Activated naive CD8-positive, alpha-beta T cell treated with anti-CD3 and anti-CD28 coated beads, Interleukin-2, amount 10 ng/mL, durations not matched to agents 7 days and 5 days (primary cell): ENCODE results near the gene TRIM5. TPM values are rescaled to one million over a fixed set of nuclear protein-coding genes. Genes with fewer than 3 reads are reported as not detected.
"Not testable (repeated sequence)": the region's sequence is repeated elsewhere in the genome, so short reads cannot be mapped to it uniquely, and the experiment has no call there.

Experiments used
- ATAC-seq: fragments of 150-1000 bp; cut with Tn5 transposase; one replicate; pipeline ENCODE4 v1.10.0; 2021; ENCODE audit warnings: low read depth, moderate library complexity
- POLR2A ChIA-PET: fragments of 350-600 bp; sonication (Branson Sonifier 250); formaldehyde crosslinking; loops from one replicate; lab custom pipeline; 2021; ENCODE audit warnings: antibody characterized with exemption; lab: Charles Lee
- DNase-seq: peaks from one replicate; pipeline ENCODE4 v3.0.0; 2021
- H3K27ac Mint-ChIP-seq: one replicate; pipeline ENCODE4 v1.8.0; 2022; ENCODE audit warnings: mild to moderate bottlenecking, mixed read lengths
- H3K27me3 Mint-ChIP-seq: one replicate; pipeline ENCODE4 v1.8.0; 2022; ENCODE audit warnings: mild to moderate bottlenecking, moderate library complexity, mixed read lengths
- H3K36me3 Mint-ChIP-seq: one replicate; pipeline ENCODE4 v1.8.0; 2021; ENCODE audit warnings: mild to moderate bottlenecking, mixed read lengths
- H3K4me1 Mint-ChIP-seq: one replicate; pipeline ENCODE4 v1.8.0; 2021; ENCODE audit warnings: mixed read lengths
- H3K4me3 Mint-ChIP-seq: one replicate; pipeline ENCODE4 v1.8.0; 2022; ENCODE audit warnings: mild to moderate bottlenecking, moderate library complexity, mixed read lengths
- H3K9me3 Mint-ChIP-seq: one replicate; pipeline ENCODE4 v1.8.0; 2021; ENCODE audit warnings: mixed read lengths
- total RNA-seq, 2 experiments: library from RNA; stranded (reverse); gene quantifications; one replicate each; pipeline ENCODE4 v1.2.3, GENCODE V29; 2021

TRIM5 gene
- 10 to 100 TPM; 33.1 to 36.4 TPM for total RNA-seq

GRCh38 chr11:5684646-5685362, at the start of gene TRIM5:
Gene TRIM5 (minus strand): TSS chr11:5685074. CDS start chr11:5680177, 4,897 bp downstream.
- H3K4me1 Mint-ChIP-seq, result peaks cover 43% of the 10 kb centered on the region

DNA sequence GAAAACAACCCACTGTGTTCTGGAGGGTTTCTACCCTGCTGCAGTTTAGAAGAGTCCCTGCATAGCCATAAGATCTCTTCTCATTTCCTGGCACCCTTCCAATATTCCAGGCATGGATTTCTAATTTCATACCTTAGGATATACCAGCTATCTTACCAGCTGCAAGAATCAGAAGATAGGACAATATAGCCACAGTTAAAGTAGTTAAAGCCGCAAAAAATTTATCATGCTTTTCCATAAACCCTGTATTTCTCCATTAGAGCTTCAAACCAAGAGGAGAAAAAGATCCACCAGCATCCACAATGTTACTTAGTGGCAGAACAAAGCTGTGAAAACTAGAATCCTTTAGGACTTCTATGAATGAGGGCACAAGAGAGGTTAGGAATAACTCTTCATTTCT, 42.8 kb upstream of the TRIM5 start:
- H3K36me3 Mint-ChIP-seq, result peaks cover 7% of the 10 kb centered on the region
- no peaks in the 10 kb centered on the region for H3K9me3 Mint-ChIP-seq

More at GRCh38 chr11:5684646-5685362, at the start of gene TRIM5:
- POLR2A ChIA-PET, result interaction anchor here (0.9 to 3.5 kb wide), 15 partner anchors 9 to 1291 kb away, joined by 3 to 36 read pairs (median 5); partner anchors contain the start of genes TRIM21 and TRIM34
- peak; percentile 79 for ATAC-seq
- H3K9me3 Mint-ChIP-seq, result peaks cover 5% of the 10 kb centered on the region
- H3K36me3 Mint-ChIP-seq, result peaks cover 22% of the 10 kb centered on the region
- no peaks in the 10 kb centered on the region for H3K27me3 Mint-ChIP-seq
- H3K27ac Mint-ChIP-seq, result peak within 1 kb of the TSS; percentile 91
- peak; percentile 68 for DNase-seq
- peak within 1 kb of the TSS; percentile 97 for H3K4me3 Mint-ChIP-seq

GRCh38 chr11:5726351-5726750, 41.5 kb upstream of the TRIM5 start:
- POLR2A ChIA-PET, result no interaction called here
- Mint-ChIP-seq H3K36me3 (peaks cover 5% of the 10 kb centered on the region), H3K27me3 (no peaks in the 10 kb centered on the region), H3K27ac (no peak overlapping the region), H3K4me1 (no peaks in the 10 kb centered on the region), H3K4me3 (no peak overlapping the region), H3K9me3 (no peaks in the 10 kb centered on the region)
- DNase-seq (no peak), ATAC-seq (no peak)

More for the DNA sequence above, 42.8 kb upstream of the TRIM5 start:
- H3K27ac Mint-ChIP-seq, result no peak overlapping the region
- H3K27me3 Mint-ChIP-seq, result no peaks in the 10 kb centered on the region
- POLR2A ChIA-PET, result no interaction called here
- ATAC-seq, result no peak
- H3K4me1 Mint-ChIP-seq, result no peaks in the 10 kb centered on the region
- DNase-seq, result no peak
- H3K4me3 Mint-ChIP-seq, result no peak overlapping the region

- Mint-ChIP-seq H3K9me3 (peaks cover 2% of the 10 kb centered on the region), H3K4me1 (peaks cover 9% of the 10 kb centered on the region), H3K27ac (no peak overlapping the region), H3K4me3 (no peak overlapping the region), H3K27me3 (no peaks in the 10 kb centered on the region), H3K36me3 (peaks cover 20% of the 10 kb centered on the region)
- DNase-seq (no peak), ATAC-seq (no peak)
- POLR2A ChIA-PET, result no interaction called here
Measured at GRCh38 chr11:5722622-5723021, 37.7 kb upstream of the TRIM5 start.

DNA sequence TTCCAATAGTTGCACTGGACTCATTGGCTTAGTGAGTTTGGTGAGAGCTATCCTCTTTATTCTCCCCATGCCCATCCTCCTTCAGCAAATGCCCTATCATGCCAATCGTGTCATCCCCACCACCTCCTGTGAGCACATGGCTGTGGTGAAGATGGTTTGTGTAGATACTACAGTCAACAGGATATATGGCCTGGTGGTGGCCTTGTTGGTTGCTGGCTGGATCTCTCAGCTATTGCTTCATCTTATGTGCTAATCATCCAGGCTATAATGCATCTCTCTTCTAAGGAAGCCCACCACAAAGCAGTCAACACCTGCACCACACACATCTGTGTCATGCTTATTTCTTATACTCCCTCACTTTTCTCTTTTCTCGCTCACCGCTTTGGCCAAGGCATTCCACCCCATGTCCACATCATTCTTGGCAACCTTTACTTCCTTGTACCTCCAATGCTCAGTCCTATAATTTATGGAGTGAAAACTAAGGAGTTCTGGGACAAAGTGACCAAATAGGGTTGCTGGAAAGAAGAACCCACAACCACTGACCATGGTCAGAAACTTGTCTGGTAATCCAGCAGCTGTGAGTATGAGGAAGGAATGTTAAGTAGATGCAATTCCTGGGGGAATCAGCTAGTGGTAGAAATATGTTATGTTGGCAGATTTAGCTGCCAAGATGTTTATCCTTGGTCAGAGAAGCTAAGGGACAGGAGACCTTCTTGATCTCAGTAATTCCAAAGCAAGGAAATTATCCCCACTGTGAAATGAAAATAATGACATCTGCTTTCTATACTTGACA, 35.0 kb upstream of the TRIM5 start:
- peaks cover 26% of the 10 kb centered on the region for H3K36me3 Mint-ChIP-seq
- H3K4me1 Mint-ChIP-seq, result peaks cover 9% of the 10 kb centered on the region
- H3K9me3 Mint-ChIP-seq, result peaks cover 7% of the 10 kb centered on the region
- DNase-seq (no peak), ATAC-seq (peak; percentile 58)
- POLR2A ChIA-PET, result no interaction called here
- no peak overlapping the region for H3K4me3 Mint-ChIP-seq
- H3K27me3 Mint-ChIP-seq, result no peaks in the 10 kb centered on the region
- no peak overlapping the region for H3K27ac Mint-ChIP-seq

- H3K9me3 Mint-ChIP-seq, POLR2A ChIA-PET, ATAC-seq: not testable (repeated sequence)
Measured at GRCh38 chr11:5716518-5716917, 31.6 kb upstream of the TRIM5 start.

GRCh38 chr11:5713695-5714094, 28.8 kb upstream of the TRIM5 start:
- peak; percentile 60 for ATAC-seq
- no peak overlapping the region for H3K27ac Mint-ChIP-seq
- H3K9me3 Mint-ChIP-seq, result peaks cover 7% of the 10 kb centered on the region
- H3K4me3 Mint-ChIP-seq, result no peak overlapping the region
- DNase-seq, result no peak
- H3K36me3 Mint-ChIP-seq, result peaks cover 32% of the 10 kb centered on the region
- no peaks in the 10 kb centered on the region for H3K27me3 Mint-ChIP-seq
- peaks cover 7% of the 10 kb centered on the region for H3K4me1 Mint-ChIP-seq
- POLR2A ChIA-PET, result interaction anchor here (0.6 to 4.2 kb wide), 3 partner anchors 23 to 33 kb away, joined by 5 to 14 read pairs (median 6); partner anchors contain the start of genes TRIM22 and TRIM5

More at GRCh38 chr11:5716518-5716917, 31.6 kb upstream of the TRIM5 start:
- not testable (repeated sequence) for H3K27ac Mint-ChIP-seq, H3K27me3 Mint-ChIP-seq, H3K4me3 Mint-ChIP-seq, DNase-seq
- Mint-ChIP-seq H3K4me1 (peaks cover 13% of the 10 kb centered on the region), H3K36me3 (peaks cover 35% of the 10 kb centered on the region)

DNA sequence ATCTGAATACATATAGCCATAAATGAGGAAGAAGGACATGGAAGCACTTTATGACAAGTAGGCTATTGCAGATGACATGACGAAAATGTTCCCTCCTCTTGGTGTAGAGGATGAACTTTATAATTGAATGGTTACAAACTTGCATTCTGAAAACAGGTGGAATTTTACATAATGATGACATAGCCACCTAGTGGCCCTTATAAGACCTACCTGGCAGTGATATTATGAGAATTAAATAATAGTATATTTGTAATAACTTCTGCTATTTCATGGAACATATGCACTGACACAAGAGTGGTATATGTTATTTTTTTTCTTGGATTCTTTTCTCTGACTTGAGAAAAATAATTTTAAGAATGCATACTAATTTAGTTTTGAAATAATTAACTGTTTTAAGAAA, 27.6 kb upstream of the TRIM5 start:
- ATAC-seq (no peak), DNase-seq (no peak)
- H3K27me3 Mint-ChIP-seq, result no peaks in the 10 kb centered on the region
- POLR2A ChIA-PET, result interaction anchor here (0.6 to 4.2 kb wide), 3 partner anchors 22 to 38 kb away, joined by 3 to 14 read pairs (median 5); partner anchors contain the start of genes TRIM22 and TRIM5
- peaks cover 4% of the 10 kb centered on the region for H3K9me3 Mint-ChIP-seq
- H3K36me3 Mint-ChIP-seq, result peaks cover 32% of the 10 kb centered on the region
- H3K27ac Mint-ChIP-seq, result no peak overlapping the region
- peaks cover 10% of the 10 kb centered on the region for H3K4me1 Mint-ChIP-seq
- no peak overlapping the region for H3K4me3 Mint-ChIP-seq

DNA sequence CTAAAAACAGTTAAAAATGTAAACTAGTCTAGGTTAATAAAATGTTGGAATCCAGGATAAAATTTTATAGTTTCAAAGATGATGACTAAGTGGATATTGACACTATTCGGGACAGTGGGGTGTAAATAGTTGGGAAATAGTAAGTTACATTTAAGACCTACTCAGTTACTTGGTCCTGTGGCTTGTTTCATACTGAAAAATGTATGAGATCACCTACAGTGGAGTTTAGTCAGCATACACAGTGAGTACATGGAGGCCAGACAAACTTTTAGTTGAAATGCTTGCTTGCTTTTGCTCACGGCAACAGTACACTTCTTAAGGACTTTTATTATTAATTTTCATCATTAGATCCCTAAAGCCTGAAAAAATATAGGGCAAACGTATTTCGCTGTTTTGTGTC, 20.8 kb upstream of the TRIM5 start:
- H3K9me3 Mint-ChIP-seq, result no peaks in the 10 kb centered on the region
- H3K4me1 Mint-ChIP-seq, result peaks cover 29% of the 10 kb centered on the region
- ATAC-seq, result no peak
- H3K27me3 Mint-ChIP-seq, result no peaks in the 10 kb centered on the region
- no peak for DNase-seq
- H3K36me3 Mint-ChIP-seq, result peaks cover 52% of the 10 kb centered on the region
- no peak overlapping the region for H3K27ac Mint-ChIP-seq
- H3K4me3 Mint-ChIP-seq, result no peak overlapping the region
- POLR2A ChIA-PET, result interaction anchor here (1.4 kb wide), 1 partner anchor 103 kb away, joined by 4 read pairs; no protein-coding TSS in a partner anchor

DNA sequence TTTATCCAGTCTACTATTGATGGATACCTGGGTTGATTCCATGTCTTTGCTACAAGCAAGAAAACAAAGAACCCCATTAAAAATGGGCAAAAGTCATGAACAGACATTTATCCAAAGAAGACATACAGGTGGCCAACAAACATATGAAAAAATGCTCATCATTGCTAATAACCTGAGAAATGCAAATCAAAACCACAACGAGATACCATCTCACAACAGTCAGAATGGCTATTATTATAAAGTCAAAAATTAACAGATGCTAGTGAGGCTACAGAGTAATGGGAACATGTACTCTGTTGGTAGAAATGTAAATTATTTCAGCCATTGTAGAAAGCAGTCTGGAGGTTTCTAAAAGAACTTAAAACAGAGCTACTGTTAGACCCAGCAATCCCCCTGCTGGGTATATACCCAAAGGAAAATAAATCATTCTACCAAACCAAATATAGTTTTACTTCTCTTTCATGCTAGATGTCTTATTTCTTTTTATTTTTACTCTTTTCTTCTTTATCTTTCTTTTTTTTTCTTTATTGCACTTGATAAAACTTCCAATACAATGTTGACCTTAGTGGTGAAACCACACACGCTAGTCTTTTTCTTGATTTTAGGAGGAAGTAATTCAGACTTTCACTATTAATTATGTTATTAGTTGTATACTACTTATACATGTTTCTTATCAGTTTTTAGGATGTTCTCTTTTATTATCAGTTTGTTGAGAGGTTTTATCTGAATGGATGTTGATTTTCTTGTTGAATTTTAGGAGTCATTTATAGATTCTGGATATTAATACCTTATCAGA, 19.1 kb upstream of the TRIM5 start:
- no peak overlapping the region for H3K4me3 Mint-ChIP-seq
- H3K27me3 Mint-ChIP-seq, result no peaks in the 10 kb centered on the region
- H3K4me1 Mint-ChIP-seq, result peaks cover 28% of the 10 kb centered on the region
- ATAC-seq, result no peak
- H3K36me3 Mint-ChIP-seq, result peaks cover 55% of the 10 kb centered on the region
- DNase-seq, result no peak
- no peak overlapping the region for H3K27ac Mint-ChIP-seq
- POLR2A ChIA-PET, result interaction anchor here (1.3 to 2.2 kb wide), 2 partner anchors 14 to 19 kb away, joined by 6 read pairs; partner anchors contain the start of genes TRIM22 and TRIM5
- no peaks in the 10 kb centered on the region for H3K9me3 Mint-ChIP-seq

- peak overlapping the region; percentile 39 for H3K27ac Mint-ChIP-seq
- peak overlapping the region; percentile 5 for H3K4me3 Mint-ChIP-seq
Measured at GRCh38 chr11:5701055-5701577, 16.2 kb upstream of the TRIM5 start.

GRCh38 chr11:5700421-5701054, 15.7 kb upstream of the TRIM5 start:
- no peaks in the 10 kb centered on the region for H3K9me3 Mint-ChIP-seq
- no peaks in the 10 kb centered on the region for H3K27me3 Mint-ChIP-seq
- ATAC-seq (no peak), DNase-seq (no peak)
- H3K27ac Mint-ChIP-seq, result no peak overlapping the region
- H3K4me3 Mint-ChIP-seq, result peak overlapping the region; percentile 5
- peaks cover 62% of the 10 kb centered on the region for H3K36me3 Mint-ChIP-seq
- peaks cover 46% of the 10 kb centered on the region for H3K4me1 Mint-ChIP-seq
- POLR2A ChIA-PET, result interaction anchor here (0.8 to 3.3 kb wide), 4 partner anchors 10 to 22 kb away, joined by 3 to 29 read pairs (median 6); partner anchors contain the start of genes TRIM22 and TRIM5

More at GRCh38 chr11:5701055-5701577, 16.2 kb upstream of the TRIM5 start:
- DNase-seq (no peak), ATAC-seq (no peak)
- H3K4me1 Mint-ChIP-seq, result peaks cover 41% of the 10 kb centered on the region
- peaks cover 63% of the 10 kb centered on the region for H3K36me3 Mint-ChIP-seq
- no peaks in the 10 kb centered on the region for H3K9me3 Mint-ChIP-seq
- H3K27me3 Mint-ChIP-seq, result no peaks in the 10 kb centered on the region
- POLR2A ChIA-PET, result interaction anchor here (2.0 to 3.3 kb wide), 2 partner anchors 11 to 17 kb away, joined by 8 to 29 read pairs; partner anchors contain the start of genes TRIM22 and TRIM5
